Sigmoid colon (tissue), 7 donors: ENCODE results near the gene QPCTL. TPM values are rescaled to one million over a fixed set of nuclear protein-coding genes. Genes with fewer than 3 reads are reported as not detected.

Source experiments
- DNase-seq: peaks from one replicate; pipeline ENCODE4 v3.0.0-alpha.2; 2019
- H3K27ac ChIP-seq, 4 donors: fragments of 200-600 bp; sonication (generic); one replicate each; pipeline ENCODE4 v1.5.1; 2016 to 2019; ENCODE audit warnings: mild to moderate bottlenecking in 1 of 4
- H3K27me3 ChIP-seq, 3 donors: fragments of 200-600 bp; sonication (generic); one replicate each; pipeline ENCODE4 v1.5.1; 2019; ENCODE audit warnings: mild to moderate bottlenecking in 1 of 3
- H3K36me3 ChIP-seq, 4 donors: fragments of 200-600 bp; sonication (generic); one replicate each; pipeline ENCODE4 v1.5.1; 2016 to 2019
- H3K4me1 ChIP-seq, 4 donors: fragments of 200-600 bp; sonication (generic); one replicate each; pipeline ENCODE4 v1.5.1; 2017 to 2019
- H3K4me3 ChIP-seq, 4 donors: fragments of 200-600 bp; sonication (generic); one replicate each; pipeline ENCODE4 v1.5.1; 2017 to 2019; ENCODE audit warnings: mild to moderate bottlenecking in 2 of 4, moderate library complexity in 1 of 4
- H3K9me3 ChIP-seq, 4 donors: fragments of 200-600 bp in 3 of 4; sonication (generic) in 3 of 4; one replicate each; pipeline versions ENCODE4 v1.5.1 to v1.6.1; 2013 to 2019
- CTCF ChIP-seq, 4 experiments: fragments of 450-650 bp in 3 of 4; fragments of 200-600 bp in 1 of 4; IDR thresholded peaks; one replicate each; pipeline ENCODE4 v1.5.1; 2016 to 2019; ENCODE audit warnings: antibody characterized with exemption in 4 of 4, mild to moderate bottlenecking in 3 of 4, moderate library complexity in 2 of 4
- EP300 ChIP-seq, 4 donors: sonication (generic); formaldehyde crosslinking; IDR thresholded peaks; one replicate each; pipeline ENCODE4 v1.6.1; 2017; ENCODE audit warnings: antibody characterized with exemption in 4 of 4
- POLR2A ChIP-seq, 2 donors: fragments of 450-650 bp; IDR thresholded peaks; one replicate each; pipeline ENCODE4 v1.6.1; 2016; ENCODE audit warnings: antibody characterized with exemption in 2 of 2, mild to moderate bottlenecking in 2 of 2, moderate library complexity in 2 of 2
- POLR2AphosphoS5 ChIP-seq, 4 donors: sonication (generic); formaldehyde crosslinking; IDR thresholded peaks; one replicate each; pipeline ENCODE4 v1.6.1; 2017; ENCODE audit warnings: antibody characterized with exemption in 4 of 4
- WGBS, 2 donors: extraction: QIAGEN DNeasy Blood & Tissue Kit; methylation state at CpG; one replicate each; pipeline ENCODE4 v1.1.7; 2013; 5-methylcytosine and 5-hydroxymethylcytosine counted together
- intact Hi-C: fragments of 100-400 bp; cut with DNase I; formaldehyde crosslinking; loops from one replicate; pipeline ENCODE4 v1.15.1; 2023
- polyA plus RNA-seq, 3 donors: library from polyadenylated mRNA; stranded (reverse); fragments of 200-250 nt; gene quantifications; one replicate each; pipeline ENCODE4 v1.2.3, GENCODE V29; 2013
- total RNA-seq, 4 donors: library from RNA; depleted of rRNA; stranded (reverse); fragments of >200 nt; gene quantifications; one replicate each; pipeline ENCODE4 v1.1.0, GENCODE V29; 2016
- donor health status: healthy with polysubstance abuse.
- donor health status: Bipolar disorder and iron deficiency.
- donor health status: healthy.

The QPCTL gene
- total and polyA plus RNA-seq, 7 donors = 1.2 to 7.6 (median 2.4) TPM

DNA sequence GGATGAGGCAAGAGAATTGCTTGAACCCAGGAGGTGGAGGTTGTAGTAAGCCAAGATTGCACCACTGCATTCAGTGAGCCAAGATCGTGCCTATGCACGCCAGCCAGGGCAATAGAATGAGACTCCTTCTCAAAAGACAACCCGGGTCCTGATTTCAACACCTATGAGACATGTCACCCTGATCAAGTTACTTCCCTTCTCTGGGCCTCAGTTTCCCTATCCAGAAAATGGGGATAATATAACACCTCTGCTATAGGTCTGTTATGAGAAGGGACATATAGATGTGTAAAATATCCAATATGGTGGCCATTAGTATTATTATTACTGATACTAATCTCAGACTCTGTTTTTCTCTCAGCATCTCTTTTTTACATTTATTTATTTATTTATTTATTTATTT lies 37.4 kb upstream of the QPCTL start:
- H3K27ac ChIP-seq = no peak overlapping the region
- intact Hi-C loops = no loop called here
- no peaks in the 10 kb centered on the region for H3K36me3 ChIP-seq
- peaks cover 0 to 12% (median 7%) of the 10 kb centered on the region in 3 donors for H3K27me3 ChIP-seq
- H3K4me1 ChIP-seq = no peaks in the 10 kb centered on the region
- no peaks in the 10 kb centered on the region for H3K9me3 ChIP-seq
- 31 to 64% methylated on average over 3 of the region's 3 CpGs for WGBS, 2 donors
- DNase-seq = no peak
- H3K4me3 ChIP-seq = no peak overlapping the region
- TF ChIP-seq POLR2A (IDR thresholded peaks at IDR 0.05) = no peak
- no peak for TF ChIP-seq POLR2AphosphoS5 (IDR thresholded peaks at IDR 0.05)
- TF ChIP-seq EP300 (IDR thresholded peaks at IDR 0.05) = no peak
- TF ChIP-seq CTCF (IDR thresholded peaks at IDR 0.05) = no peak

DNA sequence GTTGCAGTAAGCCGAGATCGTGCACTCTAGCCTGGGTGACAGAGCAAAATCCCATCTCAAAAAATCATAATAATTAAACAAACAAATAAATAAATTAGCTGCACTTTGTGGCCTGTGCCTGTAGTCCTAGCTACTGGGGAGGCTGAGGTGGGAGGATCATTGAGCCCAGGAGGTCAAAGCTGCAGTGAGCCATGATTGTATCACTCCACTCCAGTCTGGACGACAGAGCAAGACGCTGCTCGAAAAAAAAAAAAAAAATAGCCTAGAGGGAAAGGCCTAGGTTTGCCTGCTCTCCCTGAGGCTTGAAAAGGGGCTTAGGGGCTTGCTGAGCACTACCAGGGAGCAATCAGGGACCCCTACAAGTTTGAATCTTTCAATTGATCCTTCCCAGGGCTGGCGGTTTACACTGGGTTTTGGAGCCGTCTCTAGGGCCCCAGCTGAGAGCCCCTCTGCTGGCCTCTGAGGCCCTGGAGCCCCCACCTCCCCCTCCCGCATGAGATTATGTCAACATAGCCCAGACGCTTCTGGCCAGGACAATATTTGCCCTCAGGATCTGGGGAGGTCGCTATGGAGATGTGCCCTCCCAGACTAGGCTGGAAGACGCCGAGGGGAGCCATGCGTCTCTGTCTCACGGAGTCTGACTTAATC lies 34.8 kb upstream of the QPCTL start:
- intact Hi-C loops = no loop called here
- H3K36me3 ChIP-seq = no peaks in the 10 kb centered on the region
- H3K9me3 ChIP-seq = no peaks in the 10 kb centered on the region
- H3K27me3 ChIP-seq = peaks cover 0 to 8% (median 7%) of the 10 kb centered on the region in 3 donors
- H3K27ac ChIP-seq = no peak overlapping the region
- H3K4me1 ChIP-seq = no peaks in the 10 kb centered on the region
- WGBS, 2 donors = 42 to 49% methylated on average over 14 of the region's 14 CpGs
- H3K4me3 ChIP-seq = no peak overlapping the region
- no peak for DNase-seq
- TF ChIP-seq POLR2A (IDR thresholded peaks at IDR 0.05) = no peak
- TF ChIP-seq CTCF (IDR thresholded peaks at IDR 0.05) = no peak

DNA sequence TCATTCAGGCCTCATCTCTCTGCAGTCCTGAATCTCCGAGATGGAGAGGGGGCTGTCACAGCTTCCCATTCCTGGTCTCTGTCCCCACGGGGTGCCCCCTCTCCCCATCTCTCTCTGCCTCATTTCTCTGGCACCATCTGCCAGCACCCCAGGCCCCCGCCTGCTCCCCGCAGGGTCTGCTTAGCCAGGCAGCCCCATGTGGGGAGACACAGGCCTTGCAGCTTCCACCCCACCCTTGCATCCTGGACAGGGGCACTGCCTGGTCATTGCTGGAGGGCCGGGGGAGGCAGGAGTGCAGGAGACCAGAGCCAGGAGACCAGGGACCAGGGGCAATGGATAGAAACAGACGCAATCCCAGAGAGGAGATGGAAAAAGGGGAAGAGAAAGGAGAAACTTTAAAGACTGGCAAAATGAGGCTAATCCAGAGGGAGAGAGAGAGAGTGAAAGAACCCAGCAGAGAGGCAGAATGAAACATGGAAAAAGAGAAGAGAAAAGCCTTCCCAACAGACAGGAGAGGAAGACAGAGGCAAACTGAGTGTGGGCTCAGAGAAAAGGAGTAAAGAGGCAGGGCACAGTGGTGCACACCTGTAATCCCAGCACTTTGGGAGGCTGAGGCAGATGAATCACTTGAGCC lies 33.3 kb upstream of the QPCTL start:
- intact Hi-C loops = no loop called here
- Histone ChIP-seq H3K4me3 (no peak overlapping the region), H3K36me3 (no peaks in the 10 kb centered on the region), H3K27ac (no peak overlapping the region), H3K27me3 (peaks cover 0 to 22% (median 18%) of the 10 kb centered on the region in 3 donors), H3K4me1 (no peaks in the 10 kb centered on the region), H3K9me3 (no peaks in the 10 kb centered on the region)
- no peak for TF ChIP-seq CTCF (IDR thresholded peaks at IDR 0.05)
- no peak for TF ChIP-seq POLR2AphosphoS5 (IDR thresholded peaks at IDR 0.05)
- TF ChIP-seq POLR2A (IDR thresholded peaks at IDR 0.05) = no peak
- no peak for TF ChIP-seq EP300 (IDR thresholded peaks at IDR 0.05)
- 67 to 79% methylated on average over 6 of the region's 6 CpGs for WGBS, 2 donors
- DNase-seq = no peak

DNA sequence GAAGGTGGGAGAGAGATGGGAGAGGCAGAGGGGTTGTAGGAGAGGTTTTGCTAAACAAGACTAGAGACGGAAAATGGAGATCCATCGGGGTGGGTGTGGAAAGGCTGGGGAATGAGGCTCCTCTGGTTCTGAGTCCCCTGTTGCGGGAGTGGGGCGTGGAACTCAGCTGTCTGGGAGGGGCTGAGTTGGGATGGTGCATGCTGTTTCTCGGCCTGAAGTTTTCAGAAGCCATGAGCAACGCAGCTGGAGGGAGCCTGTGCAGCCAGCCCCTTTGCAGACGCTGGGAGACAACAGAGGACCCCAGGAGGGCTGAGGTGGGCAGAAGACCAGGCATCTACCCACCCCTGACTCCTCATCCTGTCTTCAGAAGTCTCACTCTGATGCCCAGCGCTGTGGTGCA lies 31.8 kb upstream of the QPCTL start:
- no peaks in the 10 kb centered on the region for H3K4me1 ChIP-seq
- TF ChIP-seq POLR2A (IDR thresholded peaks at IDR 0.05) (no peak), CTCF (IDR thresholded peaks at IDR 0.05) (no peak), EP300 (IDR thresholded peaks at IDR 0.05) (no peak), POLR2AphosphoS5 (IDR thresholded peaks at IDR 0.05) (no peak)
- 28 to 33% methylated on average over 8 of the region's 8 CpGs for WGBS, 2 donors
- no peaks in the 10 kb centered on the region for H3K36me3 ChIP-seq
- no peaks in the 10 kb centered on the region for H3K9me3 ChIP-seq
- intact Hi-C loops = no loop called here
- H3K27me3 ChIP-seq = peaks cover 0 to 32% (median 27%) of the 10 kb centered on the region in 3 donors
- no peak overlapping the region for H3K4me3 ChIP-seq
- no peak overlapping the region for H3K27ac ChIP-seq
- DNase-seq = no peak
